HG02943 (cell line): ENCODE data around the gene SMIM7.
A peak's percentile ranks its signal among the peaks of the same experiment; 100 is the strongest.
"Not testable (repeated sequence)": the region's sequence is repeated elsewhere in the genome, so short reads cannot be mapped to it uniquely, and the experiment has no call there.

ENCODE experiments used
- ATAC-seq: cut with Tn5 transposase; IDR thresholded peaks from one replicate; pipeline ENCODE4 v1.9.1; 2021; ENCODE audit warnings: mild to moderate bottlenecking, low read depth, moderate library complexity; ENCODE audit not compliant: unreplicated experiment

SMIM7 gene

DNA sequence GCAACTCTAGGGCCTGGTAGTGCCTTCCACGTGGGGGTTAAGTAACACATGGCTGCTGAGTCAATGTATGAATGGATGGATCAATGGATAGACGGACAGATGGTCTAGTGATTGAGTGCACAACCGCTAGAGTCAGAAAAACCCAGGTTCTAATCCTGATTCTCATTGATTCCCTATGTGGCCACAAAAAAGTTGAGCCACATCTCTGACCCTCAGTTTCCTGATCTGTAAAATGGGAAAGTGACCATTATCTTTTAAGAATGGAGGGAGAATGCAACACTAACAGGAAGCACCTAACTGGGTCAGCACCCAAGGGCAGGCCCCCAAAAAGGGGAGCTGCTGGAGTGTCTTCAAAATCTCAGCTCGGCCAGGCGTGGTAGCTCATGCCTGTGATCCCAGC is 2.6 kb downstream of the SMIM7 start:
- ATAC-seq: no peak

DNA sequence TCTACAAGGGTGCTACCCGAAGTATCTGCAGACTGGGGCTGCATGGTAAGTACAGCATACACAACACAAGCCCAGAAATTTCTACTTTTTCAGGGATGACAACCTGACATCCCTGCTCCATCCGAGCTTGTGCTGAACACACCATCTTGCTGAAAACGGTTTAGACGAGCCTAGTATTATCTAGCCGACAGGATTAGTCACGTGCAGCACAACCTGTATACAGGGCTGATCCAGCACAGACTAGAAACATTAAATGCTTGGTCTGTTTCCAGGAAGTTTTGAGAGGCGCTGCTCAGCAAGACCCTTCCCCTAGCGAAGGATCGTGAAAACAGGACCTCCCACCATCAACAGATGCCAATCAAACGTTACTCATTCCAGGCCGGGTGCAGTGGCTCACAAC is 4.2 kb downstream of the SMIM7 start:
- ATAC-seq: no peak

DNA sequence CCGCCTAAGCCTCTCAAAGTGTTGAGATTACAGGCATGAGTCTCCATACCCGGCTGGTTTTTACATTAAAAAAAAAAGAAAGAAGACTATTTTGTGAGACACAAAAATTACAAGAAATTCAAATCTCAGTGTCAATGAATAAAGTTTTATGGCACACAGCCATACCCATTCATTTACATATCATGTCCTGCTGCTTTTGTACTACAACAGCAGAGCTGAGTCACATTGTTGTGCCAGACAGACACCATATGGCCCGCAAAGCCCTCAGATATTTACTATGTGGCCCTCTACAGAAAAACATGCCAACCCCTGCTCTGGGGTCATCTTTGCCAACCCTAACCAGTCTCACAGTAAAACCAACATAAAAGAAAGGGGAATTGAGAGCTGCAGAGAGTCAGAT is 5.3 kb downstream of the SMIM7 start:
- no peak for ATAC-seq

DNA sequence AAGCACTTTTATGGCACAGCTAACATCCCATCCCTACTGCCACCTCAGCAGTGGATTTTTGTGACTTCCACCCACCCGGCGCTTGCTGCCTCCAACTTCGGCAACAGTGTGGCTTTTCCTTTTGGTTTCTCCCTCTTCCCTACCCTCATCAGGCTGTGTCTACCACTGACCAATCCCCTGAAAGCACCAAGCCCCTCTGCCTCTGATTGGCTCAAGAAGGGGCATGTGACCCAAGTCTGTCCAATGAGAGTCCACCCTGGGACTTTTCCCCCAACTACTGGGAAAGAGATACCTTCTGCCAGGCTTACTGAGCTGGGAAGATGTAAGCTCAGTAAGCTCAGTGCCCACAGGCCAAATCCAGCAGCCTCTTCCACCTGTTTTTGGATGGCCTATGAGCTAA is 5.8 kb downstream of the SMIM7 start:
- no peak for ATAC-seq

DNA sequence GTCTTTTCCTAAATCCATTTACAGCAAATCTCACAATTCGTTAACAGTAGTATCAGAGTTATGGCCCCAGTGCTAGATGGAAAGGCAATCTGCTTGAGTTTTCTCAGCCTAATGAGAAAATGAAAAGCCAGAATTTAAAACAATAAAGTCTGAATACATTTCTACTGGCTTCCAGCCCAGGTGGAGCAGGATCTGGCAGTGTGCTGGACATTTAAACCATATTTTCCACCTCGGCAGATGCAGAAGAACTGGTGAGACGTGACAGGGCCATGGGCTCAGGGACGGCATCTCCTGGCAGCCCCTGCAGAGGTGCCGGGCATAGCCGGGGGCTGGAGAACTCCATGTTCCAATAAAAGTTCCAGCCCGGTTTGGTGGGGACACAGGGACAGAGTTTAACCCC is 7.1 kb downstream of the SMIM7 start:
- no peak for ATAC-seq

DNA sequence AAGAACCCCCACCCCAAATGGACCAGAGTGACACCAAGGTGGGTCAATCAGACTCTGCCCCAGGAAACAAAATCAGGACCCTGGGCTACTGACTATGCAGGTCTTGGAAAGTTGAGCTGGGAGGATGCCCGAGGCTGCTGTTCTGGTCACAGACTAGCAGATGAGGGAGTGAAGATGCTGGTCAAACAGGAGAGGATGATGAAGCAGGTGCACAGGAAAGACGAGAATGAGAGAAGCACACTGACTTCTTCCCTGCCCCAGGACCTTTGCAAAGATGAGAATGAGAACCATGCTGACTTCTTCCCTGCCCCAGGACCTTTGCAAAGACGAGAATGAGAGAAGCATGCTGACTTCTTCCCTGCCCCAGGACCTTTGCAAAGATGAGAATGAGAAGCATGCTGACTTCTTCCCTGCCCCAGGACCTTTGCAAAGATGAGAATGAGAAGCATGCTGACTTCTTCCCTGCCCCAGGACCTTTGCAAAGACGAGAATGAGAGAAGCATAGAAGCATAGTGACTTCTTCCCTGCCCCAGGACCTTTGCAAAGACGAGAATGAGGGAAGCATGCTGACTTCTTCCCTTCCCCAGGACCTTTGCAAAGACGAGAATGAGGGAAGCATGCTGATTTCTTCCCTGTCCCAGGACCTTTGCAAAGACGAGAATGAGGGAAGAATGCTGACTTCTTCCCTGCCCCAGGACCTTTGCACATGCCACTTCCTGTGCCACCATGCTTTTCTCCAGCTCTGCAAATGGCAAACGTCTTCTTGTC is 8.3 kb downstream of the SMIM7 start:
- not testable (repeated sequence) for ATAC-seq

DNA sequence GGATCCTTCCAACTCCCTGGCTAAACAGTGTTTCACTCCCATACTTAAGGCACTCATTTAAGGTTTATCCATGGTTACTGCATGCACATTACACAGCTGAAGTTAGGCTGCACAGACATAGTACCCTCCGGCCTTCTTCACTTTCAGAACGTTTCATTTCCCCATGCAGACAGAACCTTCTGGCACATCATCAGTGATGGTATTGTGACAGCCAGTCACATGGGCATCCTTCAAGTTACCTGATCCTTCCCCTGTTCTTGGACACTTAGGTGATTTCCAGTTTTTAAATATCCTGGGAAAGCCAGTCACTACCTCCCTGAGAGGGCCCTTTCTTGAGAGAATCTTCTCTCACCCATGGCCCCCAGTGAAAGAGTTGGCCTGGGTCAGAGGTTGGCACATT is 9.1 kb downstream of the SMIM7 start:
- ATAC-seq: no peak

DNA sequence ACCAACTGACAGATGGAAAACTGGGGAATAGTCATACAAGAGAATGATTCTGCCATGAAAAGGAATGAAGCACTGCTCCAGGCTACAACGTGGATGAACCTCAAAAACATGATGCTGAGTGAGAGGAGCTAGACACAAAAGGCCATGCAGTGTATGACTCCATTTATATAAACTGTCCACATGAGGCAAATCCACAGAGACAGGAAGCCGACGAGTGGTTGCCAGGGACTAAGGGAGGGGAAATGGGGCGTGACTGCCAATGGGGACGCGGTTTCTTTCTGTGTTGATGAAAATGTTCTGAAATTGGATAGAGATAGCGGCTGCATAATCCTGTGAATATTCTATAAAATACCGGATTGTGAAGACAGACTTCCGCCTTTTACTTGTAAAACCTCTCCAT is 10.2 kb downstream of the SMIM7 start:
- ATAC-seq: no peak

DNA sequence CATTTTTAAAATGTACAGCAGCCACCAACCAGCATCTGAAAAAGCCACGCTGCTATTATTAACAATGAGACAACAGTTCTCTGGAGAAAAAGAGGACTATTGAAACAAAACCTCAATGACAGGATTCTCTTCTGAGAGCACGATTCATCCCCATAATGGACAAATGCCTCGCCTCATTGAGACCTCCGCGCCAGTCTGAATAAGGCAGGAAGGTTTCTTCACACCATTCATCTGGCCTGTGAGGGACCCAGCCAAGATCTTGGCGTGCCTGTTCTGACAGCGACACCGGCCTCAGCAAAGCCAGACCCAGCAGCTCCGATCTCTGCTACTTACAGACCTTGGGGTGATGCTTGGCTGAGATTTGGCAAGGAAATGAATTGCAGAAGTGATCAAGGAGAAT is 14.8 kb downstream of the SMIM7 start:
- ATAC-seq: no peak

DNA sequence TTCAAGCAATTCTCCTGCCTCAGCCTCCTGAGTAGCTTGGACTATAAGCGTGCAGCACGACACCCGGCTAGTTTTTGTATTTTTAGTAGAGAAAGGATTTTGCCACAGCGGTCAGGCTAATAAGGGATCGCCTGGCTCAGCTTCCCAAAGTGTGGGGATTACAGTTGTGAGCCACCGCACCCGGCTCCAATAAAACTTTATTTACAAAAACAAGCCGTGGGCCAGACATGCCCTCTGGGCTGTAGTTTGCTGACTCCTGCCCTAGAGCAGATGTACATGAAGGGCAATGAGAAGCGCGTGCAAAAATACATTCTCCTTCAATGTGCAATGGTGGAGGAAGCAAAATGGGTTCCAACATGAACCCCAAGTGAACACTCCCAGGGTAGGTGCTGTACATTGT is 18.2 kb downstream of the SMIM7 start:
- ATAC-seq: no peak

DNA sequence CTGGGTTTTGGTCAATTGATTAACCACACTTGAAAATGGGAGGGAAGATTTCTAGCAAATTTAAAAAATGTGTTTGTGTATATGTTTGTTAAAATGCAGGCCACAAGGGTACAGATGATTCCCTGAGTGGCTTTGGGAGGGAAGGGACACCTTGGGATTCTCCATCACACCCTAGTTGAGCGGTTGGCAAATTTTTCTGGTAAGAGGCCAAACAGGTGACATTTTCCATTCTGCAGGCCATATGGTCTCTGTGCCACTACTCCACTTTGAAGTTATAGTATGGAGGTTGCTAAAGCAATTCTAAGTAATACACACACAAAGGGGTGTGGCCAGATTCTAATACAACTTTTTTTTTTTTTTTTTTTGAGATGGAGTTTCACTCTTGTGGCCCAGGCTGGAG is 19.0 kb downstream of the SMIM7 start:
- ATAC-seq: no peak

DNA sequence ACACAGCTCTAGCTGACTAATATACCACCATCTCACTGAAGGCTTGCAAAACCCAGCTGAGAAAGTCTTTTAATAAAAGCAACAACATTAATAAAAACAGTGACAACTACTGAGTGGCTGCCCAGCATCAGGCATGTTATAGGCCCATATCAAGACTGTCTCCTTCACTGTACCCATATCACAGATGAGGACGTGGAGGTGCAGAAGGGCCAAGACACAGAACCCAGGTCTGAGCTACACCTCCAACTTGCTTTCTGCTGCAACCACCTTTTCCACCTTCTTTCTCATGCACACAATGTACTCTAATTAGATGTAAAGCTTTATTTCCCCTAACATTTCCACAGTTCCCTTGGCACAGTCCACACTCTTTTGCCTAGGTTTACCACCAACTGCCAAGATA is 21.3 kb downstream of the SMIM7 start:
- no peak for ATAC-seq

DNA sequence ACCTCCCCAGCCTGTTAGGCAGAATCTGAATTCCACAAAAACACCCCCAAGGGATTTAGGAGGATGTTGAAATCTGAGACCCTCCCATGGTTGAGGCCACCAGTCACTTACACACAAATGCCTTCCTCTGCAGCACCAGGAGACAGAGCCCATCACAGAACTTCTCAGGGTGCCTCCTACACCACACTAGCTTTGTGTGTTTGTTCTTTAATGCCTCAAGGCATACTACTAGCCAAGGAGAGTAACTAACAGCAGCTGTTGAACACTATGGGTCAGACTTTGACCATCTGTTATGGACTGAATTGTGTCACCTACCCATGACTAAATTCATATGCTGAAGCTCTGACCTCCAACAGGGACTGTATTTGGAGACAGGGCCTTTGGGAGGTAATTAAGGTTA is 22.4 kb downstream of the SMIM7 start:
- no peak for ATAC-seq

DNA sequence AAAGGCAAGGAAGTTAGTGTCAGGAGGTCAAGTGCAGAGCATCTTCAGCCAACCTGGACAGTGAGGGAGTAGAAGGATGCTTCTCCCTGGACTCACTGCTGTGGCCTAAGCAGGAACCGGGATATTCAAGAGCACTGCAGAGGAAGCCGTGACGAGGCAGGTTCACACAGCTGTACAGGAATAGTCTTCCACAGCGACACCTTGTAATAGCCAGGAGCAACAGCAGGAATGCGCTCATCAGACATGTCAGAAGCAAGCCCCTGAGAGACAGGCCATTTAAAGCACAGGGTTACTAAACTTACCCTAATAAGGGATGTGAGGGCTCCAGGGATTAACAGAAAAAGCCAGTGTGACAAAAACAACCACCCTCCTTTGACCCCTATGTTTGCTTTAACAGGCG is 28.5 kb downstream of the SMIM7 start:
- ATAC-seq: no peak

DNA sequence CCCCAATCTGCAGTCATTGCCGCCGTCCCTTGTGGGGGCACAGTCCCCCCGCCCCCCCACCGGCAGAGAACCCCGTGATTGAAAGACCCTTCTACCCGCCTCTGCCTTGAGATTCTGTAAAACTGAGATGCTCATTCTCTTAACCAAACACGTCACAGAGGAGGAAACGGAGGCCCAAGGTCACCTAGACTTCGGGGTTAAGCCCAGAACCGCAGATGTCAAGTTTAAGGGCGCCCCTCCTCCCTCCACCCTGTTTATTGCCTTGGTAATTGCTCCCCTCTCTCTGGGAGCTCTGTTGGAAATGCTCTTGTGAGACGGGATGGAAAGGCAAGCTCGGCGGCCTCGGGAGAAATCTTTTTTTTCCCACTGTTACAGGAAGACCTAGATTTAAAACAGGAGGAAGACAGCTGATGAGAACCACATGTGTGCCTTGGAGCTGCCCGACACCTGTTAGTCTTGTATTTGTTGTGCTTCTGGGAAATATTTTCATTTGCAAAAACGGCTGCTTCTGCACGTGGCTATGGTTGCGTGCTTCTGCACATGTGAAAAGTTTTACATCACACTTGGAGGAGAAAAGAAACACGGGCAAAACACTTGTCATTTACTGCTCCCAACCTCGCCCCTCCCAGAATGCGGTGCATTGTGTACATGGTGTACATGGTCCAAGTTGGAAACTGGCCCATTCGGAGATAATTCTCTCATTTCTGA is 30.8 kb downstream of the SMIM7 start:
- no peak for ATAC-seq

DNA sequence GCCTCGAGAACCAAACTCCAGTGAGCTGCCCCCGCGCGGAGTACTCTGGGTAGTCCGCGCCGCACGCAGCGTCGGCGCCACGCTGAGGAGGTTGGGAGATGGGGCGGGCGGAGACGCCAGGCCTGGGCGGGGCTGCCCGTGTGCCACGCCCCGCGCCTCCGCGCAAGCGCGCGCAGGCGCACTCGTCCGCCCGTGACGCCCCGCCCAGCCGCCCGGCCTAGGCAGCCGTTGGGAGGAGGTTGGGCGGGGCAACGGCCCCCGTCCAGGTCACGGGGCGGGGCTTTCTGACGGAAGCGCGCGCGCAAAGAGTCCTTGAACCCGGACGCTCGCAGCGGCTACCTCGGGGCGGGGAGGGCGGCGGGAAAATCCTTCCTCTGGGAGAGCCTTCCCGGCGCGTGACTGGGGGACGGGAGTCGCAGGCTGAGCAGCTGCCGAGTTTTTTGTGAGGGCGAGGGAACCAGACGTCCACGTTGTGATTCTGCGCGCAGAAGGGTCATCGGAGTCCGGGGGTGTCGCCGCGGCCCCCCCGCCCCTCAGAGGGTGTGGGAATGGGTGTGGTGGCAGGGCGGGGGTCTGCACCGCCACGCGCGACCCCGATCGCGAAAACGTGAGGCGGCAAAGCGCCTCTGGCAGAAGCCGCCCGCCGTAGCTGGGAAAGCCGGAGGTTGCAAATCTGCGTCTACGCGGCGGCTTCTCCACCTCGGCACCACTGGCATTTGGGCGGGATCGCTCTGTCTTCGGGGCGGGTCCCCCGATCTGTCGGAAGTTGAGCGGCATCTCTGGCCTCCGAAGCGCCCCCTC is 31.6 kb downstream of the SMIM7 start, which contains the start of gene MED26:
Gene MED26 (minus strand): TSS at position 22 of the 801 bp plus-strand sequence. CDS start 261 bp downstream, outside the sequence.
- peak; percentile 75 for ATAC-seq

DNA sequence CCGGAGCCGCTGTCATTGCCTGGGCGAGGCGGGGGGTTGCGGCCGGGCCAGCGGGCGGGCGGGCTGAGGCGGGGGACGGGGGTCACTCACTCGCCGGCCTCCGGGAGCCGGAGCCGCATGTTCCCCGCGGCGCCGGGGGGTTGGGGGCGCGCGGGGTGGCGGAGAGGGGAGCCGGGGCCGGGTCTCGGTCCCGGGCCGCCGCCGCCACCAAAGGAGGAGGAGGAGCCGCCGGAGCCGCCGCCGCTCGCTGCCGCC is 32.1 kb downstream of the SMIM7 start:
- ATAC-seq: no peak

DNA sequence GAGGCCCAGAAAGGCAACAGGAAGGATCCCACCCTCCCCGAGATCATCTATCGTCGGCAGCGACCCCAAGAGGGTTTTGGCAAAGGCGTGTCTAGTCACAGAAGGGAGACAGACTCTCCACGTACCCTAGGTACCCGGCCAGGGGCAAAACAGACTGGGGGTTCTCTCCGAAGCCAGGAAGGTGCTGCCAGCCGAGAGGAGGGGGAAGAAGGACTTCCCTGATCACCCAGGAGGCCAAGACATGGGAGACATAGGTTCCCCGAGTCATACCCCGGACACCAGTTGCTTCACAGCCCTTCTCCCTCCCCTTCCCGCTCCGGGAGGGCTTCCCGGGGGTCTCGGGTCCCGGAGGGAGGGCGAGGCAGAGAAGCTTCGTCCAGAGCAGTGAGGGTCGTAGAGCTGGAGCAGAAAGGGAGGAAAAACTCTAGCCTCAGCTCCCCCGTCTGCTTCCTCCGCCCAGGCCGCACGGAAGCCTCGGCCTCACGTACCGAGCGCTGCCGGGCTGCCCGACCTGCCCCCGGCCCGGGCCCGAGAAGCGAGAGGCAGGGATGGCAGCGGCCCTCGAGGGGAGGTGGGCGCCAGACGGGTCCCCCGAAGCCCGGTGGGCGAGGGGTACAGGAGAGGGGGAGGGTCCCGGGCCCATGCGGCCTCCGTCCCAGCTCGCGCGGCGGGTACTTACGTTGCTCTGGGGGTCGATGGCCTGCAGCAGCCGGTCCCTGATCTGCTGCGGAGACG is 32.6 kb downstream of the SMIM7 start:
- ATAC-seq: peak; percentile 13

DNA sequence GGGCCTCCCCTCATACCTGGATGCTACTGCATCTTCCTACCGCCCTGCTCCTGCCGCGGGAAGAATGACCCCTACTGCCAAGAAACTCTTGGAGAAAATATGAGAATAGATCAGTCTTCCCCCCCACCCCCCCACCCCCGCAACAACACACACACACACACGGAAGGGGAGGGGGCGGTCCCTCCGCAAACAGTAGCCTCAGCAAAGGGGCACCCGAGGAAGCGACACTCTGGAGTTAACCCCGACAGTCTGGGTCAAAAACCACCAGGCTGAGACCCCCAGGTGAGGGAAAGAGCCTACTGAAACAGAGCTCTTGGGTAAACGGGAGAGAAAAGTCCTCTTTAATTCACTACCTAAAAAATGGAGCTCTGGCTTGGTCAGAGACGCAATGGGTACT is 33.1 kb downstream of the SMIM7 start:
- no peak for ATAC-seq

DNA sequence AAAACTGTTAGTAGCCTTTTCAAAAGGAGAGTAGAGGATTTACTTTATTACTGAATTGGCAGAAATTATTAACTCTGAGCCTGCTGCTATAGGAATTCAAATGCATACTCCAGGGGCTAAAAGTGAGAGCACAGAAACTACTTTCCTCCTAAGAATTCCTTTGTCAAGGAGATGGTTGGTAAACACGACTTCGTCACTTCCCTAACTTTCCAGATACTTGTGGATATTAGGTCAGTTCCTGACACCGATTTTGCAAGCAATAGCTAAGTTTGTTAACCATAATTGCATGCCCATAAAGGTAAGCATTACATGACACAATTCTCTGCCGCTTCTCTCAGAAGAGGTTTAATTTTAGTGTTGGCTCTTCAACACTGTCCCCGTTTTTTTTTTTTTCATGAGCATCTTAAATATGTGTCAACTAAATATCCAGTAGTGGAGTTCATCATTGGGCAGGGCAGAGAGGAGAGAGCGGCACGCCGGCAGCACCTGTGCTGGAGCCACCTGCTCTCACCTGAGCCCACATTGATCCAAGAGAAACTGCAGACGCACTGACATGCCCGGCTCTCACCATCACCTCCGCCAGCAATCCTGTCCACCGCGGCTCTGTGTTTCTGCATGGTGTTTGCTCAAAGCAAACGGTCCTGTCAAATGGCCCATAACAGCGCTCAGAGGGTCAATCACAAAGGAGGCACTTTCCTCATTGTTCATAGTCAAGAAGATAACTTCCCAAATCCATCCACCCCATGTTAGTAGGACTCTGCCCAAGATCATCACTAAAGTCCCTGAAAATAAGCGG is 34.6 kb downstream of the SMIM7 start:
- ATAC-seq: no peak
